ENCODE results near the gene TBC1D4.

- TF ChIP-seq CTCF (conservative IDR thresholded peaks at IDR 0.05; ENCODE audit: low read depth in 2 of 2) = no peak
- no peak for TF ChIP-seq CREB1 (CRISPR knock-in tag; IDR thresholded peaks at IDR 0.05; ENCODE audit: low read depth)
- no peak for TF ChIP-seq STAT1 (IDR thresholded peaks at IDR 0.05; ENCODE audit: unreplicated experiment)
- no peak for TF ChIP-seq REST (IDR thresholded peaks at IDR 0.05; ENCODE audit: unreplicated experiment)
- TF ChIP-seq EZH2 (IDR thresholded peaks at IDR 0.05; ENCODE audit: low read depth, unreplicated experiment) = no peak
- no peak for TF ChIP-seq ZNF331 (CRISPR knock-in tag; IDR thresholded peaks at IDR 0.05; ENCODE audit: low read depth)
- no peak for TF ChIP-seq POLR2AphosphoS5 (IDR thresholded peaks at IDR 0.05; ENCODE audit: low read depth)
These were observed 58.0 kb downstream of the TBC1D4 start for GRCh38 chr13:75423946-75424345.
